ENCODE results near the gene PPIL3. TPM values are rescaled to one million over a fixed set of nuclear protein-coding genes. Genes with fewer than 3 reads are reported as not detected.
"Not testable (repeated sequence)": the region's sequence is repeated elsewhere in the genome, so short reads cannot be mapped to it uniquely, and the experiment has no call there.

The PPIL3 gene
- 52.4 TPM for total RNA-seq

DNA sequence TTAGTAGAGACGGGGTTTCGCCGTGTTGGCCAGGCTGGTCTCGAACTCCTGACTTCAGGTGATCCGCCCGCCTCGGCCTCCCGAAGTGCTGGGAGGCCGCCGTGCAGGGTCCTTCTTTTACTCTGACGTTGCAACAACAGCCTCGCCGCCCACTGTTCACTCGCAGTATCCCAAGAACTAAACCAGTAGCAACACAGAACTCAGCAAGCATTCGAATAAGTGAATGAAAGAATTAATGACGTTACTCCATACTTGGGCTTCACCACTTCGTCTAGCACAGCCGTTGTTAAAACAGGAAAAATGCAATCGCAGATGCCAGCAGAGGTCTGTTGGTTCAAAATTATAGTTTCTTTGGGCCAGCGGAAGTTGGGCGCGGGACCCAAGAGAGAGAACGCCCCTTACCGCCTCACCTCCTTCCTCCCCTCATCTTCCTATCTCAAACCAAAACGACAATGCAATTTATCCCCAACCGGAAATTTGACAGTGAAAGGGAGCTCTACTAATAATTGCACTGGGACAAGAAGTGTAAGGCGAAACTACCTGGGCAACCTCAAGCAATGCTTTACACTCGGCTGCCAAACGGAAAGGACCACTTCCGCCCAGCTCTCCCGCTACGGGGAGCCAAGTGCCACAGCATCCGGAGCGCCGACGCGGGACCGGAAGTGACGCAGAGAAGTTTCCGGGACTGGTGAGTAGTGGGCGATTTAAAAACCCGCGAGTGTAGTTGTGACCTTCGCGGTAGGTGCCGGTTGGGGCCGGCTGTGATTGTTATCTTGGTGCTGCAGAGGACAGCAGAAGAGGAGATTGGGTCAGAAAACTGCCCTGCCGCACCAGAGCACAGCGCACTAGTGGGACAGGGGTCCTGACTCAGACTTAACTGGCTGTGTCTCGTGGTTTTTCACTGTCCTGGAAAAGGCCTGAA is at the start of gene PPIL3, which contains the start of gene NIF3L1:
Gene PPIL3, minus strand, starts transcription at position 374 of the 922 bp plus-strand sequence. CDS start 1,462 bp downstream, outside the sequence.
Gene NIF3L1, plus strand, starts transcription at position 668 of the 922 bp plus-strand sequence. CDS start 2,573 bp downstream, outside the sequence.
- peak; percentile 97 for DNase-seq

DNA sequence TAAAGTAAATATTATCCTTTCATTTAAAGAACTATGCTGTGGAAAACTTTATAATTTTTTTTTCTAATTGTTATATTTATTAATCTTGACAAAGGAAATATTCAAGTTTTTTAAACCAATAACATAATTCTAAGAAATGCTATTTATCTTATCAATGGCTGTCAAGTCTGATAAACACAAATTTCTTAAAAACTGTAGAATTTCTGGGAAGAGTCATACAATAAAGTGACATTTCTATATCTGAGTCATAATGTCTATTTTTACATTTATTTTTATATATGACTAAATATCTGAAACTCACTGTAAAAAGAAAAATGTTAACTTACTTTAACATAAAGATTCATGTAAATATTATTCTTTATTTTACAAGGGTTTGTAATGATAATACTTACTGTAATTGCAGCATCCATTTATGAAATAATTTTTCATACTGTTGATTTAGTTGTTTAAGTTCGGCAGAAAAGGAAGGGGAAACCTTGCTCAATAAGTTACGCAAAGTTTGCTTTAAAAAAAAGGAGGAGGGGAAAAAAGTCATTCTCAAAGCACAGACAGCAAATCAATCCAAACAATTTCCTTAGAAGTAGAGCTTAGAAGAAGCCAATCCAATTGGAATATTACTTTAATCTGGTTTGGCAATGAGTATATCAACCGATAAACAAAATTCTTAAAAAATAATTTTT is 42.2 kb upstream of the PPIL3 start:
- no peak for DNase-seq

DNA sequence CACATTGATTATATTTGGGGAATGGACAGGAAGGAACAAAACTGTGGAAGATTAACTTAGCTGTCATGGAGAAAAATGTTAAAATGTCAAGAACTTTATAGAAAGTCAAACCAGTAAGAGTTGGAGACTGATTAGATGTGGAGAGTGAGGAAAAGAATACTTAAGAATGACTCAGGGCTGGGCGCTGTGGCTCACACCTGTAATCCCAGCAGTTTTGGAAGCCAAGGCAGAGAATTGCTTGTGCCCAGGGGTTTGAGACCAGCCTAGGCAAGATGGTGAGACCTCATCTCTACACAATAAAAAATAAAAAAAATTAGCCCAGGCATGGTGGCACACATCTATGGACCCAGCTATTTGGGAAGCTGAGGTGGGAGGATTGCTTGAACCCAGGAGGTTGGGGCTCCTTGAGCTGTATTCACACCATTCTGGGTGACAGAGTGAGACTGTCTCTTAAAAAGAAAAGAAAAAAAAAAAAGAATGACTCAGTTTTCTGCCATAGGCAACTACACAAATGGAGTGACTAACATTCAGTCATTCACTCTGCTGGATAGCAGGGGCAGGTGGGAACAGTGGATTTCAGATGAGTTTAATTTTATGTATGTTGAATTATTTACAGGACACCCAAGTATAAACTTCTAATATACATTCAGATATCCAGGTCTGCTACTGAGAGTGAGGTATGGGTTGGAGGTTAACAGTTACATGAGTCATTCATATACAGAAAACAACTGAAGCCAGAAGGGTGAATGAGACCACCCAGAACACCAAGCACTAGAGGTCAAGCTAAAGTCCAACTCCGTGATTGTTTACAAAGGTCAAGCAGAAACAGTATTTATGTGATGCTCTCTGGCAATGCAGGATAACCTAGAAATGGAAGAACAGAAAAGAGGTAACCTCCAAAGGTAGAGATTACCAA is 40.7 kb upstream of the PPIL3 start:
- DNase-seq: no peak

DNA sequence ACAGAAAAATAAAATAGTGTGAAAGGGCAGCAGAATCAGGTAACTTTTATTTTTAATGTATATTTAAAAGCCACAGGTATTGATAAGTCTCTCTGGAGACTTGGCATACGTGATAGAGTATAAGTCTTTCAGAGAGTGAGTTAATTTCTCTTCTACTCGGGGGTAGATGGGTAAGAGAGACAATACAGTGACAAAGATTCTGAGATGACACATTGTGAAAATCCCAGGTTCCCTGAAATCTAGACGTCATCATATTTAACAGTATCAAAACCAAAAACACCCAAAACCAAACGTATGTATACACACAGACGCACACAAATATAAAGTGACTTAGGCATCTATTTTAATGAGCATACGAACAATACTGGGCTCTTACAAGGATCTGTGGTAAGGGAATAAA is 33.6 kb upstream of the PPIL3 start:
- DNase-seq: no peak

DNA sequence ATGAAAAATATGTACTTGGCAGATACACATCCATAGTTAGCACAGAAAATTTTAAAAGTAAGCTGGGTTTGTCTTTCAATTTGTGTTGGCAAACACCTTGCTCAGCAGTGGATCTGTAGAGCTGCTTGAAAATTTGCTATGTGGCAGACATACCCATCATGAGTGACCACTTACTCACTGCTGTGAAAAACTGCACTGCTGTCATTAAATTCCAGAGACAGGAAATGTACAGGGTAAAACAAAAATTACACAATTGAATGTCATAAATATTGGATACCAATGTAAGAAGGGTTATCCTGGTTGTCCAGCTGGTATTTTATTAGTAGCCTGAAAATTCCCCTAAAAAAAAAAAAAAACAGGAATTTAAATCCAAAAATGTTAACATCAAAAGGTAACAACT is 24.8 kb upstream of the PPIL3 start:
- DNase-seq: no peak

DNA sequence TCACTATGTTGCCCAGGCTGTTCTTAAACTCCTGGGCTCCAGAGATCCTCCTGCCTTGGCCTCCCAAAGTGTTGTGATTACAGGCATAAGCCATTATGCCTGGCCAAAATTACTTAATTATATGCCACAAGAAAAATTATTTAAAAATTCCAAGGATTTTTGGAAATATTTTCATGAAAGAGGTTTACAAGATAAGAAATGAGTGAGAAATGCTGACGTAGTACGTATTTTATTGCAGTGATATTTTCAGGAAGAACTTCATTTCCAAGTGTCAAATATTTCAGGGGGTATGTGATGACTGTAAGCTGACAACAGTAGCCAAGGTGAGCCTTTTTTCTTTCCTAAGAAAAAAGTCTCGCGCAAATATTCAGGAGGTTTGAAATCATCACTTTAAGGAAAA is 21.1 kb upstream of the PPIL3 start:
- DNase-seq: no peak

DNA sequence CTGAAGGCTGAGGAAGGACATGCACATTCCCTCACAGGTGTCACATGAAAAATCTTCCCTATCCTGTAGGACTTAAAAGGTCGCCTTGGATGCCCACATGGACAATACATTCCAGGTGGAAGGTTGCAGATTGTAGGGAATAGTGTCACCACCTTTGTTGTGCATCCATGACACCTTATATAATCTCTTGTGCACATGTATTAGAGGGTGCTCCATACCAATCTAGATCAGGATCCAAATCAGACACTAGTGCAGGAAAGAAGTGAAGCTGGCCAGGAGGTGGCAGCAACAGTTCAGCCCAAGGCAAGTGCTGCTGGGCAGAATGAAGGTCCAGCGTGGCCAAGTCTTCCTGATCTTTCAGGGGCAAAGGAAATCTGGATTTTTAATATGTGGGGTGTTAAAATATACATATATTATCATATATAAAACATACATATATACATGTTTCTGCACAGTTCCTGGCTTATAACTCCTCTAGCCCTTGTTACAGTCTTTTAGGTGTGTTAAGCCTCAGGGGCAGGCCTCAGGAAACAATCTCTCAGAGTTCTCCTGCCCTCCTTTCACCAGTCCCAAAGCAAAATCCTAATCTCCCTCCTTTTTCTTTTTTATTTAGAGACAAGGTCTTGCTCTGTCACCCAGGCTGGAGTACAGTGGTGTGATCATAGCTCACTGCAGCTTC is 16.9 kb upstream of the PPIL3 start:
- DNase-seq: no peak

DNA sequence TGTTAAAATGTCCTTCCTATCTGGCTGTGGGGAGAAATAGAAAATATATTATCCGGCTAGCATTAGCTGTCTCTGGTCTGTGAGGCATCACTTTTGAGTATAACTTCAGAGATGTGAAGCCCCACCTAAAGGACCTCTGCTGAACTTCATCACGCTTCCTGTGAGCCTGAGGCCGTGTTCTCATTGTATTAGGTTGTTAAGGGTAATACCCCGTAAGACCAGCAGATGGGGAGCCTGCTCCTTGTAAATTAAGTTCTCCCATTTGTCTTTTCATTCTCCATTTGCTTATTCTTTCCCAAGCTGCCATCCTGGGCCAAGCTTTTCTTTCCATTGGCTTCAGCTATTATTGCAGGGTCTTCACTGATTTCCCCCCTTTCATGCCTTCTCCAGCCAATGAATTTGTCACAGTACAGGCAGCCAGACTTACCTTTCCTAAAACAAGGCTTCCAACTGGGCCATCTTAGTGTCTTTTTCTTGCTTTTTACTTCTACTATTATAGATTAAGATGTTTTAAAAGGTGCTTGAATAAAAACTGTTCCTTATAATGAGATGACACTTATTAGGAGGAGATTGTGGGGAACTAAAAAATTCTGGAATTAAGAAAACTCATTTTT is 12.7 kb upstream of the PPIL3 start:
- peak; percentile 65 for DNase-seq

DNA sequence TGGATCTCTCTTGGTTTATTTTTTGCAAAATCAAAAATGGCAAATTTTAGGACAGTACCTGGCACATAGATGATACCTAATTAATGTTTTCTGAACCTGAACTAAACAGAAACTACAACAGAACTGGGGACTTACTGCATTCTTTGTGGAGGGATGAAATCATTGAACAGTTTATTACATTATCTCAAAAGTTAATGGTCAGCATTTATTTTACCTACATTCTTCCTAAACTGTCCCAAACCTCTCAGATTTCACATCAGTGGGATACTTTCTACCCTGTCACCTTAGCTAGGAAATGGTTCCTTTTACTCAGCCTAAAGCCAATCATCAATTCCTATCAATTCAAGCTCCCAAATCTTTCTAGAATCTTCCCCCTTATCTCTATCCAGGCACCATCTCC is 10.6 kb upstream of the PPIL3 start:
- DNase-seq: no peak

DNA sequence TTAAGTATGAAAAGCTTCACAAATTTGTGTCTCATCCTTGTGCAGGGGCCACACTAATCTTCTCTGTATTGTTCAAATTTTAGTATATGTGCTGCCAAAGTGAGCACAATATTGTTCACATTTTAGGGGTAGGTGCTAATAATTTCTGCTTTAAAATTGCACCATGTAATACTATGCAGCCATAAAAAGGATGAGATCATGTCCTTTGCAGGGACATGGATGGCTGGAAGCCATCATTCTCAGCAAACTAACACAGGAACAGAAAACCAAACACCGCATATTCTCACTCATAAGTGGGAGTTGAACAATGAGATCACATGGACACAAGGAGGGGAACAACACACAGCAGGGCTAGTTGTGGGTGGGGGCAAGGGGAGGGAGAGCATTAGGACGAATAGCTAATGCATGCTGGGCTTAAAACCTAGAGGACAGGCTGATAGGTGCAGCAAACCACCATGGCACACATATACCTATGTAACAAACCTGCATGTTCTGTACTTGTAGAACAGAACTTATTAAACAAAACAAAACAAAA is 7.1 kb downstream of the PPIL3 start:
- DNase-seq: not testable (repeated sequence)

DNA sequence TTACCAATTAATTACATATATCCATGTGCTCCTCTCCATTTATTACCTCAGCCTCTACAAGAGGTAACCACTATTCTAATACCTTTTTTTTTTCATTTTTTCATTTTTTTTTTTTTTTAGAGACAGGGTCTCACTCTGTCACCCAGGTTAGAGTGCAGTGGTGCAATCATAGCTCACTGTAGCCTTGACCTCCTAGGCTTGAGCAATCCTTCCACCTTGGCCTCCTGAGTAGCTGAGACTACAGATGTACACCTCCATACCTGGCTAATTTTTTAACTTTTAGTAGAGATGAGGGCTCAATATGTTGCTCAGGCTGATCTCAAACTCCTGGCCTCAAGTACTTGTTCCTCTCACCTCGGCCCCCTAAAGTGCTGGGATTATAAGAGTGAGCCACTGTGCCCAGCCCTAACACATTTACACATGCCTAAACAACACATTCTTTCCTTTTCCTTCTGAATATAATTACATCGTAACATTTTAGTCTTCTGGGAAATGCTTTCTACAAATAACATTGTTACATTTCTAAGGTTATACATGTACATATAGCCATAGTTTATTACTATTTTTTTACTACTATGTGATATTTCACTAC is 10.5 kb downstream of the PPIL3 start:
- no peak for DNase-seq

DNA sequence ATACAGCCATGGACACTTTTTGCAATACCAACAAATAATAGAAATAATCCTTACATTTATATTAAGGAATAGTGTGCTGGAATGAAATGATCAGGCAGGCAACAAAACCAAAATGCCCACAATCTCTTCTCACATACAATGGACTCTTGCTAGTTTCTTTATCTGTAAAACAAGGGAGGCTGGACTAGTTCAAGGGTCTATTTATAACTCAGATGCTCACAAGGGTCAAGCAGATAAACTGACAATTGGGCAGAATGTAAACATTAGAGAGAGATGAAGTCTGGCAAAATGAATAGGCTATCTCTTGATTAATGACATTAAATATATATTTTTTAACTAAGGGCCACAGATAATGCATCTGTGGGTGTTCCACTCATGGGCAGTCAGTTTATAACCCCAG is 11.4 kb downstream of the PPIL3 start:
- DNase-seq: no peak

DNA sequence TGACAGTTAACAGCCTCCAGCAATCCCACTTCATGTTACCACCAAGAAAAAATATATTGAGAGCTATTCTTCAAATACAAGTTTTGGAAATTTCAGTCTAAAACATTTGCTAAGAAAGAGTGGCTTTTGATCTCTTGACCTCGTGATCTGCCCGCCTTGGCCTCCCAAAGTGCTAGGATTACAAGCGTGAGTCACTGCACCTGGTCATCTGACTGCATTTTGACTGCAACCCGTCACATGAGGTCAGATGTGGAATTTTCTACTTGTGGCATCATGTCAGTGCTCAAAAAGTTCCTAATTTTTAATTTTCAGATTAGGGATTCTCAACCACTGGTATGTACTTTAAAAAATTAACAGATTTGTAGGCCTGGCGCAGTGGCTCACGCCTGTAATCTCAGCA is 15.3 kb downstream of the PPIL3 start:
- DNase-seq: no peak

DNA sequence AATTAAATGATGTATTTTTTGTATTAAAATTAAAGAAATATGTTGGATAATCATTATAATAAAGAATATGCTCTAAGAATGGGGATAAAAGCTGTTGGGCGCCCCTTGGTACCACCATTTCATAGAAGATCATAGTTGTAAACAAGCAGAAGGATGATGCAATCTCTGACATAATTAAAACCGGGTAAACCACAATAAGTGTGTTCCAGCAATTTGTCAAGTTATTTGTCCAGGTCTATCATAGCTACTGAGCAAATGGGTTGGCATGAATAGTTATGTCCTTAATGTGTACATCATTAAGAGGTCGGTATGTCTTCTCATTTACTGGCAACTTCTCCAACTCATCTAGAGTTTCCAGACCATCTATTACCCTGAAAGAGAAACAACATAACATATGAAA is 17.7 kb downstream of the PPIL3 start:
- DNase-seq: no peak

DNA sequence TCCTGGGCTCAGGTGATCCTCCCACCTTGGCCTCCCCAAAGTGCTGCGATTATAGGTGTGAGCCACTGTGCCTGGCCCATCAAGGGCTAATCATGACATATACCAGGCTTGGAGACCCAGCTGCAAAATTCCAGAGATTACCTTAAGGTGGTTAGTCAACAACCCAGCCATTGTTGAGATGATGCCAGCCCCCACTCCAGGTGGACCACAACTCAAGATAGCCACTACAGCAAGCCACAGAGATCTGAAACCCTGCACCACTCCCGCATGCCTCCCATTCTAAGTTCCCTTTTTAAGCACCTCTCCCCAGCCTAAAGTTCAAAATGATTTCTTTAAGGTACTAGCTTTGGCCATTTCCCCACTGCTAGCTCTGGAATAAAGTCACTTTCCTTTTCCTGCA is 19.9 kb downstream of the PPIL3 start:
- DNase-seq: no peak

DNA sequence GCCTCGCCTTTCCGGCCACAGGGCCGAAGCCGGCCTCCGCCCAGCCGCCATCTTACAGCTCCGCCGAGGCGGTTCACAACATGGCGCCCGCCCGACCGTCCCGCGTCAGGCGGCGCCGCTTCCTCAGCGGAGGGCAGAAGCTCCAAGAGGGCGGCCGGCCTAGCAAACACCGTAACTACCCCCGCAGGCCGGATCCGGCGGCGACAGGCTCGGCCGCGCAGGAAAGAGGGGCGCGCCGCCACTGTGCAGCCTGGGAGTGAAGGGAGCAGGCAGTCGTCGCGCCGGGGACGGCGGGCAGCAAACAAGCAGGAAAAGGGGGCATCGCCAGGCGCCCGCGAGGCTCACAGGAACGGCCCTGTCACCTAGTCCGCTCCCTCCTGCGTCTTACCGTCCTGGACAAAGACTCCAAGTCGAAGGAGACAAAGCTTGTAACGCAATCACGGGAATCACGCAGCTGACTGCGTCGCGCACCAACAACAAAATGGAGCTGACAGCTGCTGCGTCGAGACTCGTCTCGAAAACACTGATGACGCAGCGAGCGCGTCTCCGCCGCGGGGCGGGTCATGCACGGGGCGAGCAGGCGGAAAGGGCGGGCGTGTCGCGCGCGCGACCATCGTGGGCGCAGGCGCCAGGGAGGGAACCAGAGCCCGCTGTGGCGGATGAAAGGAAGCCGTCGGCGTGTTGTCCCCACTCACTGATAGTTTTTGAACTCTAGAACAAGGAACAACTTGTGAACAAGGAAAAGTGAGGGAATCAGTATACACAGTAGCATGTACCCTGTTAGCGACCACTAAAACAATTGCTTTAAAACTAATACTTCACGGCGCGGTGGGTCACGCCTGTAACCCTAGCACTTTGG is 24.5 kb downstream of the PPIL3 start, which contains the start of gene CLK1:
Gene CLK1, minus strand, starts transcription at position 483 of the 859 bp plus-strand sequence. CDS start 2,796 bp downstream, outside the sequence.
- DNase-seq: peak; percentile 94

DNA sequence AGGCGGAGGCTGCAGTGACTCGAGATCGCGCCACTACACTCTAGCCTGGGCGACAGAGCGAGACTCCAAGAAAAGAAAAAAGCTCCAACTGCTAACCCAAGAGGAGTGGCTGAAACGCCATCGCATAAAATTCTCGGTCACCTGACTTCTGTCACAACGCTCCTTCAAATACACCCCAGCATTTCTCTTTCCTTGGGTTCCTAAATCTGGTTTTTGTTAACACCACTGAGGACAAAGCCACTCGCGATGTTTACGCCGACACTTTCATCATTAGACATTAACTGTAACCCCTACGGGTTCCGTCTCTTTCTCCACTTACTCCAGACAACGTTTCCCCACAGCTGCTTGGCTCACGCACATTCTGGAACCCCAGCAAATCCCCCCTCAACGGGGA is 25.1 kb downstream of the PPIL3 start:
- DNase-seq: peak; percentile 58

DNA sequence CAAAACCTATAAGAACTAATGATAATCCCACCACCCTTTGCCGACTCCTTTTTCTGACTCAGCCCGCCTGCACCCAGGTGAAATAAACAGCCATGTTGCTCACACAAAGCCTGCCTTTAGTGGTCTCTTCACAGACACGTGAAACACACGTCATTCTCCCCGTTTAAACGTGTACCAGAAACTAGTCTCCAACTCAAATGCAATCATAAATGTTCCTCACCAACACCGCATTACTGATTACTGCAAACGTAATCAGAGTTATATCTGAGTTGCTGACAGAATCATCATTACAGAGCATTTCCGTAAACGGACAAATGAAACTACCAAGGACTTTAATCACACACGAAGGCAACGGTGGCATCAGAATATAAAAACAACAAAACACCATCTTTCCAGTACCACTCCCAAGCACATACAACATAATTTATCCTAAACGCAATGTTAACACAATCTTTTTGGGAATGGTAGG is 26.3 kb downstream of the PPIL3 start:
- DNase-seq: peak; percentile 68

DNA sequence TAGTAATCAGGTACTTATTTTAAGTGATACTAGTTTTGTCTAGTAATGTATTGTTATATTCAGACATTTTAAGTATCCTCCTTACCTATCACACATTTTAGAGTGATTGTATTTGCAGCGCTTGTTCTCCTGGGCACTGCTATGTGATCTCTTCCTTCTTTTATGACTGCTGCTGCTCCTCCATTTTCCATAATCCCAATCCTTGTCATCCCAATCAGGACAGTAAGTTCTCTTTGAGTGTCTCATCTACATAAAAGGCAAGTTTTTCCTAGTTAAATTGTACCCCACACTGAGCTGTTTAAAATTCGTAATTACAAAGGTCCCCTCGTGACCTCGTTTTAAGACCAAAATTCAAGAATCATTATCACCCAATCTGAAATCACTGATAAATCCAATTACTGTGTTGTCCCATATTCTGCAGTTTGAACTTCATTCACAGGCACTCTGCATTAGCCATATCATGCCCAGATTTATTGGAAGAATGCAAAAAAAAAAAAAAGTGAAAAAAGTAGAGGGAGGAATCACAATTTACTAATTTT is 27.2 kb downstream of the PPIL3 start:
- peak; percentile 29 for DNase-seq
